Measurements from ENCODE around the gene RNF151. TPM values are rescaled to one million over a fixed set of nuclear protein-coding genes. Genes with fewer than 3 reads are reported as not detected.

Gene RNF151
- polyA plus RNA-seq (2013, experiment 1 of 2) = not detected
- 0.06 TPM for polyA plus RNA-seq (2013, experiment 2 of 2)

DNA sequence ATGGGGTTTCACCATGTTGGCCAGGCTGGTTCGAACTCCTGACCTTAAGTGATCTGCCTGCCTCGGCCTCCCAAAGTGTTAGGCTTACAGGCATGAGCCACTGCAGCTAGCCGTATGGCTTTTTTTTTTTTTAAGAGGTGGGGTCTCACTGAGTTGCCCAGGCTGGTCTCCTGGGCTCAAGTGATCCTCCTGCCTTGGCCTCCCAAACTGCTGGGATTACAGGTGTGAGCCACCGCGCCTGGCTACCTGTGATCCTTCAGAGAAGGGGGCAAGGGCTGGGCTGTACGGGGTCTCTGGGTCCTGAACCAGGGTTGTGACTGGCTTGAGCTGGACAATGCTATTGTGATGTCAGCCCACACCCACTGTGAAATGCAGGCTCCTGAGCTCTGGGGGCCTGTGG is at the start of gene RNF151:
Gene RNF151, plus strand, starts transcription at position 397 of the 400 bp plus-strand sequence. CDS start 26 bp downstream, outside the sequence.
- H3K79me2 ChIP-seq (ENCODE audit: control insufficient read depth, insufficient read depth, low read length) = peaks cover 30% of the 10 kb centered on the region
- no peak within 1 kb of the TSS for H3K4ac ChIP-seq (ENCODE audit: low read depth, low read length)
- H2BK120ac ChIP-seq (ENCODE audit: low read depth, low read length) = no peak within 1 kb of the TSS
- H3K4me2 ChIP-seq (ENCODE audit: low read length) = peak within 1 kb of the TSS; percentile 87
- H3K9ac ChIP-seq (ENCODE audit: low read length) = peak within 1 kb of the TSS; percentile 93
- H3K4me3 ChIP-seq (ENCODE audit: low read length) = peak within 1 kb of the TSS; percentile 98
- DNase-seq = no peak
- H4K8ac ChIP-seq (ENCODE audit: low read depth, low read length) = no peak within 1 kb of the TSS
- no peak within 1 kb of the TSS for H3K27ac ChIP-seq (ENCODE audit: low read depth, low read length)
- no peaks in the 10 kb centered on the region for H3K27me3 ChIP-seq (ENCODE audit: insufficient read depth, low read length, poor library complexity)
- no peak within 1 kb of the TSS for H3K23ac ChIP-seq (ENCODE audit: low read length)
- H3K18ac ChIP-seq (ENCODE audit: low read length) = no peak within 1 kb of the TSS
- H2BK5ac ChIP-seq (ENCODE audit: low read length) = no peak within 1 kb of the TSS
- H2AK5ac ChIP-seq (ENCODE audit: low read length) = no peak within 1 kb of the TSS
- H3K36me3 ChIP-seq (ENCODE audit: control insufficient read depth, insufficient read depth, low read length) = peaks cover 15% of the 10 kb centered on the region
- no peak within 1 kb of the TSS for H4K5ac ChIP-seq (ENCODE audit: low read length)
- peak within 1 kb of the TSS; percentile 99 for H3K56ac ChIP-seq (ENCODE audit: low read length)
- H3K4me1 ChIP-seq (ENCODE audit: control insufficient read depth, low read depth, low read length) = no peaks in the 10 kb centered on the region
- no CpG with 5 or more reads among the region's 6 CpGs for WGBS (ENCODE audit: extremely low coverage, insufficient coverage, low lambda C conversion rate)
- peaks cover 6% of the 10 kb centered on the region for H3K79me1 ChIP-seq (ENCODE audit: low read length)
- no peak within 1 kb of the TSS for H2BK15ac ChIP-seq (replicated peaks; ENCODE audit: low read depth)

- Histone ChIP-seq H3K4me3 (ENCODE audit: low read length) (no peak overlapping the region), H3K23ac (ENCODE audit: low read length) (no peak overlapping the region), H3K18ac (ENCODE audit: low read length) (no peak overlapping the region), H3K4me1 (ENCODE audit: control insufficient read depth, low read depth, low read length) (no peaks in the 10 kb centered on the region), H4K8ac (ENCODE audit: low read depth, low read length) (no peak overlapping the region), H2BK15ac (replicated peaks; ENCODE audit: low read depth) (no peak overlapping the region), H2BK120ac (ENCODE audit: low read depth, low read length) (no peak overlapping the region), H2AK5ac (ENCODE audit: low read length) (no peak overlapping the region), H4K5ac (ENCODE audit: low read length) (no peak overlapping the region), H3K4me2 (ENCODE audit: low read length) (no peak overlapping the region), H3K79me1 (ENCODE audit: low read length) (no peaks in the 10 kb centered on the region), H2BK5ac (ENCODE audit: low read length) (no peak overlapping the region), H3K9ac (ENCODE audit: low read length) (no peak overlapping the region), H3K4ac (ENCODE audit: low read depth, low read length) (no peak overlapping the region), H3K27me3 (ENCODE audit: insufficient read depth, low read length, poor library complexity) (peaks cover 34% of the 10 kb centered on the region), H3K36me3 (ENCODE audit: control insufficient read depth, insufficient read depth, low read length) (no peaks in the 10 kb centered on the region), H3K79me2 (ENCODE audit: control insufficient read depth, insufficient read depth, low read length) (no peaks in the 10 kb centered on the region), H3K56ac (ENCODE audit: low read length) (no peak overlapping the region), H3K27ac (ENCODE audit: low read depth, low read length) (no peak overlapping the region)
- DNase-seq = no peak
- no CpG with 5 or more reads among the region's 22 CpGs for WGBS (ENCODE audit: extremely low coverage, insufficient coverage, low lambda C conversion rate)
Observed at GRCh38 chr16:1917056-1917664, 49.5 kb upstream of the RNF151 start.

DNA sequence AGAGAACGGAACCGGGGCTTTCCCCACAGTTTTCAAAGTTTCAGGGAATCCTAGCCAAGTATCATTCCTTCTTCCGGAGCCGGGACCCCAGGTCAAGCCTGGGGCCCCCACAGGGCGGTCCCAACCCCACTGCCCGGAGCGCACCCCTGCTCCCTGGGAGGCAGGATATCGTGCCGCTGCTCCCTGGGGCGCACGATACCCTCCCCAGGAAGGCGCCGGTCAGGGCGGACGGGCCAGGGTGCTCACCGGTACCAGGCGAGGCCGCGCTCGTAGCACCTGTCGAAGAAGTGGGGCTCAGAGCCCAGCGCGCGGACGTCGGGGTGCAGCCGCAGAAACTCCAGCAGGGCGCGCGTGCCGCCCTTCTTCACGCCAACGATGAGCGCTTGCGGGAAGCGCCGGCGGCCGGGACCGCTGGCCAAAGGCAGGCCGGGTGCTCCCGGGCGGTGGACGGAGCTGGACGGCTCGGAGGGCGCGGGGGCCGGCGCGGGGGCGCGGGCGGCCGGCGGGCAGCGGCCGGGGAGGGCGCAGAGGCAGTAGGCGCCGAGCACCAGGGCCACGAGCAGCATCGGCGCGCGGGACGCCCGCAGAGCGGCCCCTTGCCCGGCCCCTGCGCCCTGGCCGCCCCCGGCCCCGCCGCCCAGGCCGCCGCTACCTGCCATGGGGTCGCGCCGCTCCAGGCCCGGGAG is 48.8 kb upstream of the RNF151 start:
- Histone ChIP-seq H3K4ac (ENCODE audit: low read depth, low read length) (no peak overlapping the region), H3K4me2 (ENCODE audit: low read length) (no peak overlapping the region), H3K27me3 (ENCODE audit: insufficient read depth, low read length, poor library complexity) (peaks cover 34% of the 10 kb centered on the region), H3K36me3 (ENCODE audit: control insufficient read depth, insufficient read depth, low read length) (no peaks in the 10 kb centered on the region), H4K5ac (ENCODE audit: low read length) (no peak overlapping the region), H3K4me1 (ENCODE audit: control insufficient read depth, low read depth, low read length) (no peaks in the 10 kb centered on the region), H4K8ac (ENCODE audit: low read depth, low read length) (no peak overlapping the region), H3K9ac (ENCODE audit: low read length) (no peak overlapping the region), H3K79me2 (ENCODE audit: control insufficient read depth, insufficient read depth, low read length) (no peaks in the 10 kb centered on the region), H3K4me3 (ENCODE audit: low read length) (no peak overlapping the region), H3K56ac (ENCODE audit: low read length) (no peak overlapping the region), H2BK120ac (ENCODE audit: low read depth, low read length) (no peak overlapping the region), H3K79me1 (ENCODE audit: low read length) (no peaks in the 10 kb centered on the region), H3K18ac (ENCODE audit: low read length) (no peak overlapping the region), H2BK15ac (replicated peaks; ENCODE audit: low read depth) (no peak overlapping the region), H3K23ac (ENCODE audit: low read length) (no peak overlapping the region), H3K27ac (ENCODE audit: low read depth, low read length) (no peak overlapping the region), H2BK5ac (ENCODE audit: low read length) (no peak overlapping the region), H2AK5ac (ENCODE audit: low read length) (no peak overlapping the region)
- DNase-seq = no peak
- WGBS (ENCODE audit: extremely low coverage, insufficient coverage, low lambda C conversion rate) = no CpG with 5 or more reads among the region's 81 CpGs

DNA sequence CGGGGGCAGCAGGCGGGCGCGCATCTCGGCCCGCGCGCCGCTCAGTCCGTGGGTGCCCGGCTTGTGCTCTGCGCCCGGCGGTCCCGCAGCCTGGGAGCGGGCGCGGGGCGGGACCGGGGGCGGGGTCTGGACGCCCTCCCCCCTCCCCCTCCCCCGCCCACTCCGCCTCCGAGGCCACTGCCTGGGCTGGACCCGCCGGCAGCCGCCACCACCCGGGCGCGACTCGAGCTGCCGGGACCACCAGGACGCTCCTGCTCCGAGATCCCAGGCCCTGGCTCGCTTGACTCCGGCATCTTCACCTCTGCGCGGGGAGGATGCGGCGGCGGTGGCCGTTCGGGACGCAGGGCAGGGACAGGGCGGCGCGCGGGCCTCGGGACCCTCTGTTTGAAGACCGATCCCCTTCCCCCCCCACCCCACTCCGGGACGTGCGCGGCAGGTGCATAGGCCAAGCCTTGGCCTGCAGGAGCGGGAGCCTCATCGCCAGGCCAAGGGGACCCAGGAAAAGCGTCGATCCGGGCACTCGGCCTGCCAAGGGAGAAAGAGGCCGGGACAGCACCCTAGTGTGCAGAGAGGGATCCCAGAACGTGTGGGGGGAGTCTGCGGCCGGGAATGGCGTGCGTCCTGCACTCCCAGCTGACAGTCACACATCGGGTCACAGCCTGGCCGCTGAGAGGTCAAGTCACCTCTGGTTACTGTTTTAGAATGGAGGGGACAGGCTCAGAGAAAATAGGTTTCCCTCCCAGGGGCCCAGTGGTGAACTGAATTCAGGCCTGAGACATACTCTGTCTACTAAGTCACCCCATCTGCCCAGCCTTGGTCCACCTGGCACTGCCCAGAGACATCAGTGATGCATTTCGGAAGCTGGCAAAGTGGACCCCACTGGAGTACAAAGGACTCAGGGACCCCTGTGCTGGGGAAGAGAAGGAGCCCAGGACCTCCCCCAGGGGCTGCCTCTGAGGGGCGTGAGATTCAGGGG is 48.0 kb upstream of the RNF151 start, which contains the start of gene HS3ST6:
Gene HS3ST6, minus strand, starts transcription at position 65 of the 976 bp plus-strand sequence. CDS start 92 bp downstream, outside the sequence.
- Histone ChIP-seq H2AK5ac (ENCODE audit: low read length) (no peak within 1 kb of the TSS), H3K4me1 (ENCODE audit: control insufficient read depth, low read depth, low read length) (no peaks in the 10 kb centered on the region), H2BK120ac (ENCODE audit: low read depth, low read length) (no peak within 1 kb of the TSS), H3K23ac (ENCODE audit: low read length) (no peak within 1 kb of the TSS), H3K18ac (ENCODE audit: low read length) (no peak within 1 kb of the TSS), H3K27me3 (ENCODE audit: insufficient read depth, low read length, poor library complexity) (peaks cover 34% of the 10 kb centered on the region), H4K5ac (ENCODE audit: low read length) (no peak within 1 kb of the TSS), H3K4ac (ENCODE audit: low read depth, low read length) (no peak within 1 kb of the TSS), H3K27ac (ENCODE audit: low read depth, low read length) (no peak within 1 kb of the TSS), H3K36me3 (ENCODE audit: control insufficient read depth, insufficient read depth, low read length) (no peaks in the 10 kb centered on the region), H3K9ac (ENCODE audit: low read length) (no peak within 1 kb of the TSS), H2BK15ac (replicated peaks; ENCODE audit: low read depth) (no peak within 1 kb of the TSS), H3K4me2 (ENCODE audit: low read length) (no peak within 1 kb of the TSS), H3K79me1 (ENCODE audit: low read length) (no peaks in the 10 kb centered on the region), H3K4me3 (ENCODE audit: low read length) (no peak within 1 kb of the TSS), H3K79me2 (ENCODE audit: control insufficient read depth, insufficient read depth, low read length) (no peaks in the 10 kb centered on the region), H4K8ac (ENCODE audit: low read depth, low read length) (no peak within 1 kb of the TSS), H2BK5ac (ENCODE audit: low read length) (no peak within 1 kb of the TSS), H3K56ac (ENCODE audit: low read length) (no peak within 1 kb of the TSS)
- no peak for DNase-seq
- no CpG with 5 or more reads among the region's 71 CpGs for WGBS (ENCODE audit: extremely low coverage, insufficient coverage, low lambda C conversion rate)

DNA sequence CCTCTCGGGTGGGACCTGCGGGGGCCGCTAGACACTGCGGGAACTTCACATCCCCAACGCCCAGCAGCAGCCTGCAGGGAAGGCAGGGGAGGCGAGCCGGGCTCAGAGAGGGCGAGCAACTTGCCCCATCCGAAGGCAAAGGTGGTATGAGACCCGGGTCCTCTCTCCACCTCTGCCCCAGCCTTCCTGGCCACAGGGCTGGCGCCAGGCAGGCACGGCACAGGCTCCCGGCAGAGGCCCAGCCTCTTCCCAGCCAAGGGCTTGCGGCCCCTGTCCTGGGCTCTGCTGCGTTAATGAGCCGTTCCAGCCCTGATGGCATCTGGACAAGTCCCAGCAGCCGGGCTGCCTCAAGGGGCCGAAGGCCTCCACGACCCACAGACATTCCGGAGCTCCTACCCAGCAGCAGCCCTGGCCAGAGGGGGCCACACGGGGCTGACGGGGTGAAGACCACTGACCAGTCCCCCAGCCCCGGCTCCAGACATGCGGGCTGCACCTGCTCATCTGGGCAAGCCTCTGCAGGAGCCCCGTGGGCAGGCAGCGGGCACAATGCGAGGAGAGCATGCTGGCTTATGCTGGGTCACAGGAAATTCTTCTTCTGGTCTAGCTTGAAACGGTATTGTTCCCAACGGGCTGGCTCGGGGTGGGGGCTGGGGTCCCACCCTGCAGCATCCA is 47.2 kb upstream of the RNF151 start:
- DNase-seq = no peak
- Histone ChIP-seq H3K27me3 (ENCODE audit: insufficient read depth, low read length, poor library complexity) (peaks cover 34% of the 10 kb centered on the region), H3K4me3 (ENCODE audit: low read length) (no peak overlapping the region)

More for the DNA sequence above, 47.2 kb upstream of the RNF151 start:
- H3K36me3 ChIP-seq (ENCODE audit: control insufficient read depth, insufficient read depth, low read length) = no peaks in the 10 kb centered on the region
- no peak overlapping the region for H2BK120ac ChIP-seq (ENCODE audit: low read depth, low read length)
- no peak overlapping the region for H3K27ac ChIP-seq (ENCODE audit: low read depth, low read length)
- no peak overlapping the region for H4K8ac ChIP-seq (ENCODE audit: low read depth, low read length)
- H3K79me1 ChIP-seq (ENCODE audit: low read length) = no peaks in the 10 kb centered on the region
- H3K23ac ChIP-seq (ENCODE audit: low read length) = no peak overlapping the region
- no peak overlapping the region for H2BK5ac ChIP-seq (ENCODE audit: low read length)
- H3K4ac ChIP-seq (ENCODE audit: low read depth, low read length) = no peak overlapping the region
- H3K79me2 ChIP-seq (ENCODE audit: control insufficient read depth, insufficient read depth, low read length) = no peaks in the 10 kb centered on the region
- no peak overlapping the region for H2AK5ac ChIP-seq (ENCODE audit: low read length)
- H4K5ac ChIP-seq (ENCODE audit: low read length) = no peak overlapping the region
- H2BK15ac ChIP-seq (replicated peaks; ENCODE audit: low read depth) = no peak overlapping the region
- H3K4me2 ChIP-seq (ENCODE audit: low read length) = no peak overlapping the region
- H3K56ac ChIP-seq (ENCODE audit: low read length) = no peak overlapping the region
- WGBS (ENCODE audit: extremely low coverage, insufficient coverage, low lambda C conversion rate) = no CpG with 5 or more reads among the region's 30 CpGs
- no peak overlapping the region for H3K9ac ChIP-seq (ENCODE audit: low read length)
- no peaks in the 10 kb centered on the region for H3K4me1 ChIP-seq (ENCODE audit: control insufficient read depth, low read depth, low read length)
- no peak overlapping the region for H3K18ac ChIP-seq (ENCODE audit: low read length)
